Ovary (tissue), 3 donors: ENCODE results near the gene MAPK10.

Source experiments
- EP300 ChIP-seq: sonication (generic); formaldehyde crosslinking; IDR thresholded peaks from one replicate; pipeline ENCODE4 v1.6.1; 2017; ENCODE audit warnings: antibody characterized with exemption
- TF ChIP-seq, protein P1 (sequence below), 3 donors: fragments of 450-650 bp in 2 of 3; fragments of 200-600 bp in 1 of 3; IDR thresholded peaks; one replicate each; pipeline versions ENCODE4 v1.5.1 to v1.8.0; 2016 to 2022; ENCODE audit warnings: antibody characterized with exemption in 3 of 3, mild to moderate bottlenecking in 1 of 3
- donor health status: DM: no; HTN: no; CAD: no.

DNA sequence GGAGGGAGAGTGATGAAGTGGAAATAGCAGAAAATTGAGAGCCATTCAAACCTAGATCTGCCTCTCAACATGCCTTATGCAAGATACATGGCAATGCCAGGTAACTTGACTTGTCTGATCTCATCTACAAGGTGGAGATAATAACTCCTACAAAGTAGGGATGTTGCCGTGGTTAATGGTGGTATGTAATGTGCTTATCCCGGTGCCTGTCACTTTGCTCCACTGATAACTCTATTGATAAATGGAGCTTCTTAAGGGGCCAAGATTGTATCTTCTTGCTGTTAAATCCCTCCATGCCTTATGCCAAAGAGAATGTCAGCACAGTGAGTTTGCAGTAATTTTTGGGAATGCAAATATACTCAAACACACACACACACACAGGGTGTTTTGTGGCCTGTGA lies 355.8 kb downstream of the MAPK10 start:
- TF ChIP-seq, protein P1, sequence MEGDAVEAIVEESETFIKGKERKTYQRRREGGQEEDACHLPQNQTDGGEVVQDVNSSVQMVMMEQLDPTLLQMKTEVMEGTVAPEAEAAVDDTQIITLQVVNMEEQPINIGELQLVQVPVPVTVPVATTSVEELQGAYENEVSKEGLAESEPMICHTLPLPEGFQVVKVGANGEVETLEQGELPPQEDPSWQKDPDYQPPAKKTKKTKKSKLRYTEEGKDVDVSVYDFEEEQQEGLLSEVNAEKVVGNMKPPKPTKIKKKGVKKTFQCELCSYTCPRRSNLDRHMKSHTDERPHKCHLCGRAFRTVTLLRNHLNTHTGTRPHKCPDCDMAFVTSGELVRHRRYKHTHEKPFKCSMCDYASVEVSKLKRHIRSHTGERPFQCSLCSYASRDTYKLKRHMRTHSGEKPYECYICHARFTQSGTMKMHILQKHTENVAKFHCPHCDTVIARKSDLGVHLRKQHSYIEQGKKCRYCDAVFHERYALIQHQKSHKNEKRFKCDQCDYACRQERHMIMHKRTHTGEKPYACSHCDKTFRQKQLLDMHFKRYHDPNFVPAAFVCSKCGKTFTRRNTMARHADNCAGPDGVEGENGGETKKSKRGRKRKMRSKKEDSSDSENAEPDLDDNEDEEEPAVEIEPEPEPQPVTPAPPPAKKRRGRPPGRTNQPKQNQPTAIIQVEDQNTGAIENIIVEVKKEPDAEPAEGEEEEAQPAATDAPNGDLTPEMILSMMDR (IDR thresholded peaks at IDR 0.05) = no peak
- no peak for TF ChIP-seq EP300
